H9 (cell line): ENCODE measurements around the gene EPHA1. TPM values are rescaled to one million over a fixed set of nuclear protein-coding genes. Genes with fewer than 3 reads are reported as not detected.
A peak's percentile ranks its signal among the peaks of the same experiment; 100 is the strongest.

Source experiments
- DNase-seq: peaks from one replicate; pipeline ENCODE4 v3.0.0-alpha.2; 2017
- H2AFZ ChIP-seq: one replicate; pipeline ENCODE4 v1.6.1; 2013; ENCODE audit warnings: mild to moderate bottlenecking, low read length, control low read depth, moderate library complexity
- H2AK5ac ChIP-seq: 2 replicates; pipeline ENCODE4 v1.6.1; 2013; ENCODE audit warnings: low read length, control low read depth, mixed read lengths; ENCODE audit not compliant: insufficient read length
- H2BK120ac ChIP-seq: one replicate; pipeline ENCODE4 v1.6.1; 2013; ENCODE audit warnings: low read depth, mild to moderate bottlenecking, low read length, control low read depth, inconsistent platforms; ENCODE audit not compliant: poor library complexity, severe bottlenecking
- H2BK12ac ChIP-seq: 2 replicates; pipeline ENCODE4 v1.6.1; 2013; ENCODE audit warnings: low read length, control low read depth, mixed read lengths, low read depth; ENCODE audit not compliant: insufficient read length
- H2BK15ac ChIP-seq: 2 replicates; pipeline ENCODE4 v1.6.1; 2013; ENCODE audit warnings: low read depth, low read length, control low read depth
- H2BK20ac ChIP-seq: one replicate; pipeline ENCODE4 v1.6.1; 2013; ENCODE audit warnings: low read depth, mild to moderate bottlenecking, low read length, control low read depth, inconsistent platforms; ENCODE audit not compliant: poor library complexity, severe bottlenecking
- H2BK5ac ChIP-seq: 2 replicates; pipeline ENCODE4 v1.6.1; 2013; ENCODE audit warnings: low read length, control low read depth, mixed read lengths; ENCODE audit not compliant: insufficient read length
- H3K14ac ChIP-seq: 2 replicates; pipeline ENCODE4 v1.6.1; 2013; ENCODE audit warnings: low read length, control low read depth; ENCODE audit not compliant: insufficient read depth
- H3K18ac ChIP-seq: 2 replicates; pipeline ENCODE4 v1.6.1; 2013; ENCODE audit warnings: low read depth, mild to moderate bottlenecking, mixed read lengths, low read length, control low read depth; ENCODE audit not compliant: insufficient read length
- H3K23ac ChIP-seq: 2 replicates; pipeline ENCODE4 v1.6.1; 2013; ENCODE audit warnings: low read length, control low read depth, mixed read lengths, low read depth; ENCODE audit not compliant: insufficient read length
- H3K23me2 ChIP-seq: 2 replicates; pipeline ENCODE4 v1.6.1; 2013; ENCODE audit warnings: low read depth, mild to moderate bottlenecking, mixed read lengths, low read length, control low read depth; ENCODE audit not compliant: insufficient read length, poor library complexity, severe bottlenecking
- H3K27ac ChIP-seq: 2 replicates; pipeline ENCODE4 v1.5.1; 2013; ENCODE audit warnings: low read length, control low read depth, mixed read lengths, low read depth; ENCODE audit not compliant: insufficient read length
- H3K27me3 ChIP-seq: 2 replicates; pipeline ENCODE4 v1.6.1; 2013; ENCODE audit warnings: low read length, control low read depth, inconsistent platforms; ENCODE audit not compliant: insufficient read depth
- H3K4ac ChIP-seq: 2 replicates; pipeline ENCODE4 v1.6.1; 2013; ENCODE audit warnings: low read depth, mild to moderate bottlenecking, control low read depth, inconsistent platforms, low read length, moderate library complexity
- H3K4me1 ChIP-seq: 2 replicates; pipeline ENCODE4 v1.6.1; 2013; ENCODE audit warnings: low read length, control low read depth, inconsistent platforms; ENCODE audit not compliant: insufficient read depth
- H3K4me2 ChIP-seq: 2 replicates; pipeline ENCODE4 v1.6.1; 2013; ENCODE audit warnings: low read length, control low read depth, mixed read lengths; ENCODE audit not compliant: insufficient read length, insufficient read depth
- H3K56ac ChIP-seq: 2 replicates; pipeline ENCODE4 v1.6.1; 2013; ENCODE audit warnings: low read depth, mild to moderate bottlenecking, mixed read lengths, low read length, control low read depth; ENCODE audit not compliant: insufficient read length
- H3K79me1 ChIP-seq: 2 replicates; pipeline ENCODE4 v1.6.1; 2013; ENCODE audit warnings: low read depth, mild to moderate bottlenecking, moderate library complexity, low read length, control low read depth, inconsistent platforms; ENCODE audit not compliant: insufficient read depth, poor library complexity, severe bottlenecking
- H3K79me2 ChIP-seq: 2 replicates; pipeline ENCODE4 v1.6.1; 2013; ENCODE audit warnings: low read length, control low read depth, inconsistent platforms; ENCODE audit not compliant: insufficient read depth
- H3K9ac ChIP-seq: 2 replicates; pipeline ENCODE4 v1.6.1; 2013; ENCODE audit warnings: low read length, control low read depth, mixed read lengths; ENCODE audit not compliant: insufficient read length; ENCODE audit errors: extremely low read depth
- H3K9me3 ChIP-seq: one replicate; pipeline ENCODE4 v1.6.1; 2013; ENCODE audit warnings: low read depth, low read length, inconsistent platforms; ENCODE audit not compliant: control insufficient read depth
- H3T11ph ChIP-seq: one replicate; pipeline ENCODE4 v1.6.1; 2013; ENCODE audit warnings: mild to moderate bottlenecking, low read length, control low read depth, inconsistent platforms
- H4K20me1 ChIP-seq: one replicate; pipeline ENCODE4 v1.6.1; 2013; ENCODE audit not compliant: control insufficient read depth, insufficient read length, insufficient read depth
- H4K5ac ChIP-seq: 2 replicates; pipeline ENCODE4 v1.6.1; 2013; ENCODE audit warnings: low read depth, mild to moderate bottlenecking, mixed read lengths, low read length, control low read depth; ENCODE audit not compliant: insufficient read length
- H4K8ac ChIP-seq: replicated peaks from 2 replicates; pipeline ENCODE4 v1.6.1; 2013; ENCODE audit warnings: low read length, control low read depth, mixed read lengths, low read depth; ENCODE audit not compliant: insufficient read length
- H4K91ac ChIP-seq: 2 replicates; pipeline ENCODE4 v1.6.1; 2013; ENCODE audit warnings: low read depth, mild to moderate bottlenecking, moderate library complexity, mixed read lengths, low read length, control low read depth; ENCODE audit not compliant: insufficient read length
- H3K27ac Mint-ChIP-seq, 3 experiments: 2 replicates in 2 of 3; 3 replicates in 1 of 3; pipeline ENCODE4 v1.8.0; 2020 to 2021; ENCODE audit warnings: mixed read lengths in 3 of 3, mild to moderate bottlenecking in 1 of 3, moderate library complexity in 1 of 3
- H3K27me3 Mint-ChIP-seq: 2 replicates; pipeline ENCODE4 v1.8.0; 2021; ENCODE audit warnings: low read depth, mild to moderate bottlenecking, moderate library complexity, mixed read lengths
- H3K36me3 Mint-ChIP-seq, 3 experiments: 2 replicates in 2 of 3; 3 replicates in 1 of 3; pipeline ENCODE4 v1.8.0; 2020 to 2021; ENCODE audit warnings: low read depth in 3 of 3, mixed read lengths in 3 of 3; ENCODE audit not compliant: insufficient read depth in 1 of 3
- H3K4me1 Mint-ChIP-seq, 2 experiments: 2 replicates each; pipeline ENCODE4 v1.8.0; 2020; ENCODE audit warnings: mixed read lengths in 2 of 2
- H3K4me3 Mint-ChIP-seq, 2 experiments: 2 replicates in 1 of 2; 3 replicates in 1 of 2; pipeline ENCODE4 v1.8.0; 2020 to 2021; ENCODE audit warnings: mild to moderate bottlenecking in 2 of 2, mixed read lengths in 2 of 2, moderate library complexity in 1 of 2
- H3K9me3 Mint-ChIP-seq, 2 experiments: 2 replicates in 1 of 2; 3 replicates in 1 of 2; pipeline ENCODE4 v1.8.0; 2020; ENCODE audit warnings: mild to moderate bottlenecking in 2 of 2, mixed read lengths in 2 of 2, moderate library complexity in 1 of 2
- WGBS: extraction: QIAGEN DNeasy Blood & Tissue Kit; methylation state at CpG from one replicate; pipeline ENCODE4 v1.1.7; 2013; ENCODE audit warnings: missing lambda C conversion rate, low lambda C conversion rate, mixed read lengths; ENCODE audit not compliant: insufficient read length; ENCODE audit errors: extremely low coverage; 5-methylcytosine and 5-hydroxymethylcytosine counted together
- total RNA-seq: library from RNA; stranded (reverse); gene quantifications from 2 replicates; pipeline ENCODE4 v1.2.1, GENCODE V29; 2021
- TF ChIP-seq, protein P1 (sequence below): fragments of 200-600 bp; sonication (generic); conservative IDR thresholded peaks from 3 replicates; pipeline ENCODE4 v1.8.0; 2021; ENCODE audit warnings: antibody characterized with exemption, mild to moderate bottlenecking

Gene EPHA1
- total RNA-seq, 1 experiment from 2014 or later: 109 TPM

DNA sequence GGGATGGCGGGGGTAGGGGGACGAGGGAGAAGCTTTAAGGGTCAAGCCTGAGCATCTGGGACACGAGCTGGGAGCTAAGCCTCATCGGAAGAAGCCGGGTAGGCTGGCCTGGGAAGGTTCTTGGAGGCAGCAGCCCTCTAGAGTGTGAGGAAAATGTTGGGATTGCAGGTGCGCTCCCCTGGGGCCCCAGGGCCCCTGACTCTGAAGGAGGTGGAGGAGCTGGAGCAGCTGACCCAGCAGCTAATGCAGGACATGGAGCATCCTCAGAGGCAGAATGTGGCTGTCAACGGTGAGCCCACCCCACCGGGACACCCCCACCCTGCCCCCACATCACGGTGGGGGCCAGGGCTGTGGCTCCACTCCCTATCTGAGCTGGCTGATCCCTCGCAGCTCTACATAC lies 20.6 kb downstream of the EPHA1 start:
- no peak overlapping the region for H4K91ac ChIP-seq
- H4K20me1 ChIP-seq: peaks cover 2% of the 10 kb centered on the region
- H3K18ac ChIP-seq: no peak overlapping the region
- no peak overlapping the region for H3K27ac ChIP-seq
- no peak overlapping the region for H2BK12ac ChIP-seq
- H3K27me3 ChIP-seq: no peaks in the 10 kb centered on the region
- no peak overlapping the region for H2BK120ac ChIP-seq
- H3K36me3 Mint-ChIP-seq: peaks cover 29 to 53% (median 47%) of the 10 kb centered on the region in 3 experiments
- peak overlapping the region in 2 of 3 experiments; percentile 43 to 82; a peak in 2 of 7 replicates for H3K27ac Mint-ChIP-seq
- H2BK20ac ChIP-seq: no peak overlapping the region
- WGBS: no CpG with 5 or more reads among the region's 10 CpGs
- no peak overlapping the region for H3K4me3 Mint-ChIP-seq
- peaks cover 8% of the 10 kb centered on the region; the same call in 1 of the 2 replicates for H3K79me2 ChIP-seq
- H3K23me2 ChIP-seq: no peaks in the 10 kb centered on the region
- no peaks in the 10 kb centered on the region for H3K9me3 Mint-ChIP-seq
- DNase-seq: no peak
- H3K23ac ChIP-seq: no peak overlapping the region
- no peak overlapping the region for H2AFZ ChIP-seq
- H3K4me2 ChIP-seq: no peak overlapping the region
- no peak overlapping the region for H4K5ac ChIP-seq
- no peak overlapping the region for H3T11ph ChIP-seq
- H3K56ac ChIP-seq: no peak overlapping the region
- H3K4me1 ChIP-seq: no peaks in the 10 kb centered on the region; the same call in 1 of the 2 replicates
- no peak overlapping the region for H2AK5ac ChIP-seq
- TF ChIP-seq, protein P1, sequence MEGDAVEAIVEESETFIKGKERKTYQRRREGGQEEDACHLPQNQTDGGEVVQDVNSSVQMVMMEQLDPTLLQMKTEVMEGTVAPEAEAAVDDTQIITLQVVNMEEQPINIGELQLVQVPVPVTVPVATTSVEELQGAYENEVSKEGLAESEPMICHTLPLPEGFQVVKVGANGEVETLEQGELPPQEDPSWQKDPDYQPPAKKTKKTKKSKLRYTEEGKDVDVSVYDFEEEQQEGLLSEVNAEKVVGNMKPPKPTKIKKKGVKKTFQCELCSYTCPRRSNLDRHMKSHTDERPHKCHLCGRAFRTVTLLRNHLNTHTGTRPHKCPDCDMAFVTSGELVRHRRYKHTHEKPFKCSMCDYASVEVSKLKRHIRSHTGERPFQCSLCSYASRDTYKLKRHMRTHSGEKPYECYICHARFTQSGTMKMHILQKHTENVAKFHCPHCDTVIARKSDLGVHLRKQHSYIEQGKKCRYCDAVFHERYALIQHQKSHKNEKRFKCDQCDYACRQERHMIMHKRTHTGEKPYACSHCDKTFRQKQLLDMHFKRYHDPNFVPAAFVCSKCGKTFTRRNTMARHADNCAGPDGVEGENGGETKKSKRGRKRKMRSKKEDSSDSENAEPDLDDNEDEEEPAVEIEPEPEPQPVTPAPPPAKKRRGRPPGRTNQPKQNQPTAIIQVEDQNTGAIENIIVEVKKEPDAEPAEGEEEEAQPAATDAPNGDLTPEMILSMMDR: no peak
- H3K4ac ChIP-seq: no peak overlapping the region
- H3K9ac ChIP-seq: no peak overlapping the region
- peaks cover 5 to 7% of the 10 kb centered on the region in 2 experiments for H3K4me1 Mint-ChIP-seq
- H3K27me3 Mint-ChIP-seq: no peaks in the 10 kb centered on the region; the same call in 1 of the 2 replicates
- H3K79me1 ChIP-seq: no peaks in the 10 kb centered on the region
- H4K8ac ChIP-seq: no peak overlapping the region
- no peaks in the 10 kb centered on the region for H3K9me3 ChIP-seq
- H2BK5ac ChIP-seq: no peak overlapping the region
- no peak overlapping the region for H2BK15ac ChIP-seq
- H3K14ac ChIP-seq: no peak overlapping the region
